AG09309 (cell line): ENCODE data around the gene ATP6V1G2.

ENCODE experiments used
- DNase-seq: peaks from one replicate; pipeline ENCODE4 v3.0.0-alpha.2; 2010; ENCODE audit warnings: low read depth
- H3K4me3 ChIP-seq: 2 replicates; pipeline ENCODE4 v1.5.1; 2011; ENCODE audit warnings: mild to moderate bottlenecking, low read depth, low read length, moderate library complexity; ENCODE audit not compliant: control insufficient read depth
- TF ChIP-seq, protein P1 (sequence below): IDR thresholded peaks from 2 replicates; pipeline ENCODE4 v1.5.1; 2011; ENCODE audit warnings: mild to moderate bottlenecking, low read depth, low read length, inconsistent platforms; ENCODE audit not compliant: insufficient read depth, control insufficient read depth; ENCODE audit errors: missing control alignments

The ATP6V1G2 gene

DNA sequence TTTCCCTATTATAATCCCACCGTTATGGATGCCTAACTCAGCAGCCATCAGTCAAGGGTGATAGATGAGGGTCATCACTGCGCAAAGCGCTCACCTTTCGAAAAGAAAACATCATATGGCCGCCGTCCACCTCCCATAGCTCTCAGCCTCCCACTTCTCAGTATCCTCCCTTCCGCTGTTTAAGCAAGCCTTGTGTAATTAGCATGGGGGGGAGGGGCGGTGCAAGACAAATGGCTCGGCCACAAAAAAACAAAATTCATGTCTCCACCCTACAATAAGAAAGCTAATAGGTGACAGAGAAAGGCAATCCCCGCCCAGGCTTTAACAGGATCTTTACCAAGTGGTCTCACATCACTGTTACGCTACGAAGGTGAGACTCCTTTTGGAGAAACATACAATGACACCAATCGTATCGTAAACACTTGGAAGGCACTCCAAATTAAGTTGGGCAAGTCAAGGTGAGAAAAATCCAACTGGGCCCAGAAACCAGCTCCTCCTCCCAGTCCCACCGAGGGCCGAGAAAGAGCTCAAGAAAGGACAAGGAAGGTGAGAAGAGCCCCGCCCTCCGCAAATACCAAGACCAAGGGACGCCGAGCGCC is 5.2 kb downstream of the ATP6V1G2 start:
- TF ChIP-seq, protein P1, sequence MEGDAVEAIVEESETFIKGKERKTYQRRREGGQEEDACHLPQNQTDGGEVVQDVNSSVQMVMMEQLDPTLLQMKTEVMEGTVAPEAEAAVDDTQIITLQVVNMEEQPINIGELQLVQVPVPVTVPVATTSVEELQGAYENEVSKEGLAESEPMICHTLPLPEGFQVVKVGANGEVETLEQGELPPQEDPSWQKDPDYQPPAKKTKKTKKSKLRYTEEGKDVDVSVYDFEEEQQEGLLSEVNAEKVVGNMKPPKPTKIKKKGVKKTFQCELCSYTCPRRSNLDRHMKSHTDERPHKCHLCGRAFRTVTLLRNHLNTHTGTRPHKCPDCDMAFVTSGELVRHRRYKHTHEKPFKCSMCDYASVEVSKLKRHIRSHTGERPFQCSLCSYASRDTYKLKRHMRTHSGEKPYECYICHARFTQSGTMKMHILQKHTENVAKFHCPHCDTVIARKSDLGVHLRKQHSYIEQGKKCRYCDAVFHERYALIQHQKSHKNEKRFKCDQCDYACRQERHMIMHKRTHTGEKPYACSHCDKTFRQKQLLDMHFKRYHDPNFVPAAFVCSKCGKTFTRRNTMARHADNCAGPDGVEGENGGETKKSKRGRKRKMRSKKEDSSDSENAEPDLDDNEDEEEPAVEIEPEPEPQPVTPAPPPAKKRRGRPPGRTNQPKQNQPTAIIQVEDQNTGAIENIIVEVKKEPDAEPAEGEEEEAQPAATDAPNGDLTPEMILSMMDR, result no peak
- H3K4me3 ChIP-seq, result peak overlapping the region; percentile 75
- DNase-seq, result no peak

DNA sequence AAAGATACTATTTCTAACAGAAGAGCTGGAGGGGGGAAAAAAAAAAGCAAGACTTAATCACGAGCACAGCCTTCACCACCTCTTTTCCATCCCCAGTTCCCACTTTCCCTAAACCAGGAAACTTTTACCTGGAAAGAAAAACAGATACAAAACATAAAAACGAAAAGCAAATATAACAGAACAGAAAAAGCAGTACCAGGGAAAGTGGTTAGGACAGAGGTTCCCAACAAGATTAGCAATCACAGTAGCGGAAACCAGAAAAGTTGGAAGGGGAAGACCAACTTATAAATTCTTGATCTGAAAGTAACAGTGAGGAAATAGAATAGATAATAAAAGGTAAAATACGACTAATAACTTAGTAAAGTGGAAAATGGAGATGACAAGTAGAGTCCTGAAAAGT is 5.8 kb downstream of the ATP6V1G2 start:
- DNase-seq, result no peak
- peak overlapping the region; percentile 75 for H3K4me3 ChIP-seq
- TF ChIP-seq, protein P1, result no peak

DNA sequence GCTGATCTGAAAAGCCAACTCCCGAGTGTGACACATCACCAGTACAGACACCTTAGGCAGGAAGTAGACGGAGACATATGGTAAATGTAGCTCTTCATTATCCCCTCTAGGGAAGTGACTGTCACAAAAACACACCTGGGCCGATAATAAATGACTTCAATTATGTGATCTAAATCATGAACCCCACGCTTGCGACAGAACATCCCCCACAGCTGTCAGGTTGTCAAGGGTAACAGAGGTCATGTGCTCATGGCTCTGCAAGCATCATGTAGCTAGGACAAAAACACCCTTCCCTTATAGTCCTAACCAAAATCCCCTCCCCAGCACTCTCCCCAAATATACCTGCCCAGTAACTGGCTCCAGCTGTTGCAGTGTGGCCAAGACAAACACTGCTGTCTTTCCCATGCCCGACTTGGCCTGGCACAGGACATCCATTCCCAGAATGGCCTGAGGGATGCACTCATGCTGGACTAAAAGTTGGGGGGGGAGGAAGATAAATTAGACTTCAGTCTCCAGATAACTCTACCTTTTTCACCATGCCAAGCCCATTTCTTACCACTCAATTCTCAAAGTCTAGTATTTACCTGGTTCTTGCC is 7.5 kb downstream of the ATP6V1G2 start:
- no peak for DNase-seq
- TF ChIP-seq, protein P1, result no peak
- H3K4me3 ChIP-seq, result no peak overlapping the region

DNA sequence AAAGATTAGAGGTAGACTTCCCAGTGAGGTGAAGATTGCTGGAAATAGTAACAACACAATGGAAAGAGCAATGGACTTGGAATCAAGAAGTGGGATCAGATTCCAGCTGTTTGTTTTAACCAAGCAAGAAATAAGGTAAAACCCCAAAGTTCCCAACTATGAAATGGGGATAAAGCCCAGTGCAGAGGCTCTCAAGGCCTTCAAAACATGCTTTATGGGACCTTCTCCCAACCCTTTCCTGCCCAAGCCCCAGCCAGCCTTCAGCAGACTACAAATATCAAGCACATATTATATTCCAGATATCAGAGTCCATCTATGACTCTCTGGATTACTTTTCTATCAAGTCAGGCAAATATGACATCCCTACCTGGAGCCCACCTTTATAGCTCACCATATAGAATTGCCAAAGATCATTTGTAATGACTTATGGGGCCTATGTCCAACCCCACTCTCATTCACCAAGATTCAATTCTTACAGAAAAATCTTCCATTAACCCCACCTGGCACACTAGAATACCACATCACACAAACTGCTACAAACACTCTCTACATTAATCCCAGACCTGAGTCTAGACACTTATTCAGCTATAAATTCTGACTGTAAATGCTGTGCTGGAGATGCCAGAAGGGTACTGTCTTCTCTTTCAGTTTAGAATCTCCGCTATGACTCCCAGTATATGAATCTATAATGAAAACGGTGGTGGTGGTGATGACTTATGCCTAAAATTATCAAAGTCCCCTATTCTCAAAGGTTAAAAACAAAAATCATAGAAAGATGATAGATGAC is 10.7 kb downstream of the ATP6V1G2 start:
- TF ChIP-seq, protein P1, result no peak
- DNase-seq, result no peak
- H3K4me3 ChIP-seq, result no peak overlapping the region

DNA sequence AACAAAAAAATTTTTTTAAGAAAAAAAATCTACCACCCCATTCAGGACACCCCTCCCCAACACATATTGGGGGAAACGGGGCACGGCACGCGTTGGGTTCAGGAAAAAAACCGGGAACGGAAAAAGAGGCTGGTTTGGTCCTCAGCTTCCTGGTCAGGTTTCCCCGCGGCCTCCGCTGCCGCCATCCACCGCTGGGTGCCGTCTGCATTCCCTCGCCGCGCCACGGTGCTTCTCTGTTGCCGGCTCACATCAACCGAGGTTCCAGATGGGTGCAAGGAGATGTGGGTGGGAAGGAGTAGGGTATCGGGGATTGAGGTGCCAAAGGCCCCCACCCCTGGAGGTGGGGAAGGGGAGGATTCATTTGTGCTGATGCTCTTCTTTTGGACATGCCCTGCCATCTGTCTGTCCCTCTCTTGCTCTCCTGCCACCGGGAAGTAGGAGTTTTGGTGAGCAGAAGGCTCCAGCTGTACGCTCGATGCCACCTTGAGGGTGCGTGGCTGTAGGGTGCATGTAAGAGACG is 11.8 kb downstream of the ATP6V1G2 start:
- TF ChIP-seq, protein P1, result no peak
- no peak for DNase-seq
- H3K4me3 ChIP-seq, result no peak overlapping the region

DNA sequence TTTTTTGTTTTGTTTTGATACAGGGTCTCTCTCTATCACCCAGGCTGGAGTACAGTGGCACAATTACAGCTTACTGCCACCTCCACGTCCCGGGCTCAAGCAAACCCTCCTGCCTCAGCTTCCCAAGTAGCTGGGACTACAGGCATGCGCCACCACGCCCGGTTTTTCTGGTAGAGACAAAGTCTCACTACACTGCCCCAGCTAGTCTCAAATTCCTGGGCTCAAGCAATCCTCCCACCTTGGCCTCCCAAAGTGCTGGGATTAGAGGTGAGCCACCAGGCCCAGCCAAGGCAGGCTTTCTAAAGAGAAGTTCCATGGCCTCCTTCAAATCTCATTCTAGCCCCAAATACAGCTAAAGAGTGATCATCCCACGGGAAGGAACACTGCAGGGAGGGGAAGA is 12.4 kb downstream of the ATP6V1G2 start:
- no peak overlapping the region for H3K4me3 ChIP-seq
- no peak for DNase-seq
- TF ChIP-seq, protein P1, result no peak
